Left ventricle myocardium inferior (tissue), 1 donor: ENCODE results near the gene PPP1R8. TPM values are rescaled to one million over a fixed set of nuclear protein-coding genes. Genes with fewer than 3 reads are reported as not detected.
"Not testable (repeated sequence)": the region's sequence is repeated elsewhere in the genome, so short reads cannot be mapped to it uniquely, and the experiment has no call there.

ENCODE experiments used
- DNase-seq: peaks from one replicate; pipeline ENCODE4 v3.0.0-alpha.2; 2020
- H3K27ac ChIP-seq: fragments of 200-600 bp; replicated peaks from 2 replicates; pipeline ENCODE4 v1.8.0; 2021
- H3K27me3 ChIP-seq: fragments of 200-600 bp; 2 replicates; pipeline ENCODE4 v1.8.0; 2021; ENCODE audit warnings: low read depth
- H3K36me3 ChIP-seq: fragments of 200-600 bp; 2 replicates; pipeline ENCODE4 v1.8.0; 2021
- H3K4me1 ChIP-seq: fragments of 200-600 bp; 2 replicates; pipeline ENCODE4 v1.8.0; 2021
- H3K4me3 ChIP-seq: fragments of 200-600 bp; 2 replicates; pipeline ENCODE4 v1.8.0; 2021; ENCODE audit warnings: mild to moderate bottlenecking, moderate library complexity
- H3K9me3 ChIP-seq: fragments of 200-600 bp; replicated peaks from 2 replicates; pipeline ENCODE4 v1.8.0; 2021
- intact Hi-C: fragments of 100-400 bp; cut with micrococcal nuclease; formaldehyde crosslinking; loops from one replicate; pipeline ENCODE4 v1.11.0; 2022
- total RNA-seq: library from RNA; stranded (reverse); fragmentation: NEBNext Ultra II Directional; extraction: Animal tissue kit (Norgen Biotek cat#: 25700); gene quantifications from one replicate; pipeline ENCODE4 v1.2.1, GENCODE V29; 2021
- TF ChIP-seq, protein P1 (sequence below): fragments of 200-600 bp; IDR thresholded peaks from 2 replicates; pipeline ENCODE4 v1.8.0; 2021; ENCODE audit warnings: antibody characterized with exemption, mild to moderate bottlenecking, borderline replicate concordance
- donor health status: DM: no; HTN: yes; CAD: no; lungs with severe emphysema.

Gene PPP1R8
- total RNA-seq, 1 donor from 2014 or later: 24.0 TPM

DNA sequence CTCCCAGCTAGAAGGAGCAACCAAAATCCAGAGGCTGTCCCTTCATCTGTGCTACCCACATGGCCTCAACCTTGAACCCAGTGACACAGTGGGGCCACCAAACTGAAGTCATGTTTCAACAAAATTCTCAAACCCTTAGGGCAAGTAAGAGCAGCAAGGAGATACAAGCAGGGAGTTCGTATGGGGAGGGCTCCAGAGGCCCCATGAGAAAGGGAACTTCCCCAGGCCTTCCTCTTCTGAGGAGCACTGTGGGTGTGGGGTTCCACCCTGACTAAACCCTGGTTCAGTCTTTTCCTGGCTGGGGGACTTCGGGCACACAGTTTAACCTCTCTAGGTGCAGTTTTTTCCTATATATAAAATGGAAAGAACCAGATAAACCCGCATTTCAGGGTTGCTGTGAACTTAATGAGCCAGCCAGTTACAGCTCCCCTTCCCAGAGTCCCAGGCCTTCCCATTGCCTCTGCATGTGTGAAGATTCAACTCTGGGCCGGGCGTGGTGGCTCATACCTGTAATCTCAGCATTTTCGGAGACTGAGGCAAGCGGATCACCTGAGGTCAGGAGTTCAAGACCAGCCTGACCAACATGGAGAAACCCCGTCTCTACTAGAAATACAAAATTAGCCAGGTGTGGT, 33.8 kb downstream of the PPP1R8 start:
- H3K36me3 ChIP-seq: no peaks in the 10 kb centered on the region
- peak overlapping the region; percentile 52 for H3K27ac ChIP-seq
- H3K27me3 ChIP-seq: no peaks in the 10 kb centered on the region
- H3K9me3 ChIP-seq: no peaks in the 10 kb centered on the region
- TF ChIP-seq, protein P1, sequence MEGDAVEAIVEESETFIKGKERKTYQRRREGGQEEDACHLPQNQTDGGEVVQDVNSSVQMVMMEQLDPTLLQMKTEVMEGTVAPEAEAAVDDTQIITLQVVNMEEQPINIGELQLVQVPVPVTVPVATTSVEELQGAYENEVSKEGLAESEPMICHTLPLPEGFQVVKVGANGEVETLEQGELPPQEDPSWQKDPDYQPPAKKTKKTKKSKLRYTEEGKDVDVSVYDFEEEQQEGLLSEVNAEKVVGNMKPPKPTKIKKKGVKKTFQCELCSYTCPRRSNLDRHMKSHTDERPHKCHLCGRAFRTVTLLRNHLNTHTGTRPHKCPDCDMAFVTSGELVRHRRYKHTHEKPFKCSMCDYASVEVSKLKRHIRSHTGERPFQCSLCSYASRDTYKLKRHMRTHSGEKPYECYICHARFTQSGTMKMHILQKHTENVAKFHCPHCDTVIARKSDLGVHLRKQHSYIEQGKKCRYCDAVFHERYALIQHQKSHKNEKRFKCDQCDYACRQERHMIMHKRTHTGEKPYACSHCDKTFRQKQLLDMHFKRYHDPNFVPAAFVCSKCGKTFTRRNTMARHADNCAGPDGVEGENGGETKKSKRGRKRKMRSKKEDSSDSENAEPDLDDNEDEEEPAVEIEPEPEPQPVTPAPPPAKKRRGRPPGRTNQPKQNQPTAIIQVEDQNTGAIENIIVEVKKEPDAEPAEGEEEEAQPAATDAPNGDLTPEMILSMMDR: no peak
- peak; percentile 21 for DNase-seq
- H3K4me3 ChIP-seq: no peak overlapping the region
- intact Hi-C loops: no loop called here
- H3K4me1 ChIP-seq: peaks cover 12% of the 10 kb centered on the region

DNA sequence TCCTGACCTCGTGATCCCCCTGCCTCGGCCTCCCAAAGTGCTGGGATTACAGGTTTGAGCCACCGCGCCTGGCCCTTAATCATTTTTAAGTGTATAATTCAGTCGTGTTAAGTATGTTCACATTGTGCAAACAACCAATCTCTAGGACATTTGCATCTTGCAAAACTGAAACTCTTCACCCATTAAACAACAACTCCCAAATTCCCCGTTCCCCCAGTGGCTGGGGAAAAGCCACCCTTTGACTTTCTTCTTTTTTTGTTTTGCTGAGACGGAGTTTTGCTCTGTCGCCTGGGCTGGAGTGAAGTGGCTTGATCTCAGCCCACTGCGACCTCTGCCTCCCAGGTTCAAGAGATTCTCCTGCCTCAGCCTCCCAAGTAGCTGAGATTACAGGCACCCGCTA, 35.2 kb downstream of the PPP1R8 start:
- Histone ChIP-seq H3K4me1 (peaks cover 12% of the 10 kb centered on the region), H3K9me3 (no peaks in the 10 kb centered on the region), H3K27me3 (no peaks in the 10 kb centered on the region), H3K36me3 (no peaks in the 10 kb centered on the region), H3K4me3 (no peak overlapping the region), H3K27ac (no peak overlapping the region)
- intact Hi-C loops: no loop called here
- TF ChIP-seq, protein P1: no peak
- DNase-seq: no peak

DNA sequence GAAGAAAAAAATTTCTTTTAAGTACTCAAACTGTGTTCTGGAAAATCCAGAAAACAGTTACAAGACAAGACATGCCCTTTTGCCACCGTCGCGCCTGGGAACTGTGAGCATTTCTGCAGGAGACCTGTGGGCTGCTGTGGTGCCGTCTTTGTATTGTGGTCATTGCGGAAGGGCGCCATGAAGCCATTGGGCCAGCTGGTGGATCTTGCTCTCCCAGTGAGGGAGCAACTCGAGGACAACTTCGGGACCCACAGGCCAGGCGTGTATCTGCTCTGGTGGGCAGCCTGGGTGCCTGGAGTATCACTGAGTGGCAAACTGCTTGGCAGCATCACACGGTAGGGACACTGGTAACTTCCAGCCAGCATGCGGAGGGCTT, 38.0 kb downstream of the PPP1R8 start:
- H3K27ac ChIP-seq: peak overlapping the region; percentile 36
- intact Hi-C loops: no loop called here
- H3K9me3 ChIP-seq: no peaks in the 10 kb centered on the region
- no peak for DNase-seq
- peaks cover 14% of the 10 kb centered on the region for H3K4me1 ChIP-seq
- TF ChIP-seq, protein P1: no peak
- no peaks in the 10 kb centered on the region for H3K36me3 ChIP-seq
- H3K27me3 ChIP-seq: peaks cover 9% of the 10 kb centered on the region
- no peak overlapping the region for H3K4me3 ChIP-seq

DNA sequence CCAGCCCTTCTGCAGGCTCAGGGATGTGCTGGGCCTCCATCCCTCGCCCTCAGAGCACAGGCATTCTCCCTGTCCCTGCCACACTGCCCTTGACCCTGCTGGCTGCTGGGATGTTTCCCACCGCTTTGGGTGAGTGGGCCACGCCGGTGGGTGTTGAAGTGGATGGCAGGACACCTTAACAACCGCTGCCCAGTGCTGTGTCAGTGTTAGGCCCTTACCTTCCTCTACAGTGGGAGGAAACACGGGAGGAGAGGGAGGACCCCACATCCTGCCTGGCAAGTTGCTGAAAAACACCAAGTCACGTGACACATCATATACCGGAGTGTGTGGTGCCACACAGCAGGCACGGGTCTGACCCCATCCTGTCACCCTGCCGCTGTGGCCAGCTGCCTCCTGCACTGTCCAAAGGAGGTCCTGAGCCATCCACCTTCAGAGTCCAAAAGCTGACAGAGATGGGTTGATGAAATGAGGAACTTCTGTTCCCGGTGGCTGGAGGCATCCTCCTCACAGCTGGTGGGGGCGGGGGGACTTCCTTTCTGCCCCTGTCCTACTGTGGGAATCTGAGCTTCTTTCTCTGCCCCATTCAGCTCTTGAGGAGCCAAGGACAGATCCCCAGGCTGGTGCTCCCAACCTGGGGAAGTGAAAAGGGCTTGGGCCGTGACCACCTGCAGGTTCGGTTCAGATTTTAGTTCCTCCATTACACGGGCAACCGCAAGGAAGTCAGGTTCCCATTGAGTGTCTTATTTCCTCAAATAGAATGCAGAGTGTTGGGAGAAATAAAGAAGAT, 38.5 kb downstream of the PPP1R8 start:
- peak; percentile 52 for DNase-seq
- intact Hi-C loops: no loop called here
- H3K4me1 ChIP-seq: peaks cover 13% of the 10 kb centered on the region

DNA sequence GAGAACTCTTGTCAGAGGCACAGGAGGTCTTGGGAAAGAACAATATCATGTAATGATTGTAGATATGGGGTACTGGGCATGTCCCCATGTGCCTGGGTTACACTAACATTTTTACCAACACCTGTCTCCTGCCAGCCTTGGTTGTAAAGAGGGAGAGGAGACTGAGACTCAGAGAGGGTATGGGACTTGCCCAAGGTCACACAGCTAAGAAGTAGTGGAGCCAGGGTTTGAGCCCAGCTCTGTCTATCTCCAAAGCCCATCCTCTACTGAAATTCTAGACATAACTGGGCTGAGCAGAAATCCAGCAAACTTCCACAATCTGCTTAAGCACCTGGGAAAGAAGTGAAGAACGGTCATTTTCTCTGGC, 39.1 kb downstream of the PPP1R8 start:
- Histone ChIP-seq H3K36me3 (no peaks in the 10 kb centered on the region), H3K4me1 (peaks cover 13% of the 10 kb centered on the region), H3K27me3 (peaks cover 9% of the 10 kb centered on the region), H3K4me3 (no peak overlapping the region), H3K27ac (peak overlapping the region; percentile 36), H3K9me3 (no peaks in the 10 kb centered on the region)
- TF ChIP-seq, protein P1: no peak
- intact Hi-C loops: no loop called here
- DNase-seq: no peak

More for the DNA sequence above, 38.5 kb downstream of the PPP1R8 start:
- H3K36me3 ChIP-seq: no peaks in the 10 kb centered on the region
- TF ChIP-seq, protein P1: no peak
- H3K27ac ChIP-seq: peak overlapping the region; percentile 36
- H3K4me3 ChIP-seq: no peak overlapping the region
- H3K27me3 ChIP-seq: peaks cover 9% of the 10 kb centered on the region
- no peaks in the 10 kb centered on the region for H3K9me3 ChIP-seq

DNA sequence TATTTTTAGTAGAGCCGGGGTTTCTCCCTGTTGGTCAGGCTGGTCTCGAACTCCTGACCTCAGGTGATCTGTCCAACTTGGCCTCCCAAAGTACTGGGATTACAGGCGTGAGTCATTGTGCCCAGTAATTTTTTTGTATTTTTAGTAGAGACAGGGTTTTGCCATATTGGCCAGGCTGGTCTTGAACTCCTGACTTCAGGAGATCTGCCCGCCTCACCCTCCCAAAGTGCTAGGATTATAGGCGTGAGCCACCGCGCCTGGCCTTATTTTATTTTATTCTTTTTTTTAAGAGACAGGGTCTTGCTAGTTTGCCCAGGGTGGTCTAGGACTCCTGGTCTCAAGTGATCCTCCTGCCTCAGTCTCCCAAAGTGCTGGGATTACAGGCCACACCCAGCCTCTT, 40.5 kb downstream of the PPP1R8 start:
- H3K4me1 ChIP-seq: peaks cover 13% of the 10 kb centered on the region
- H3K27ac ChIP-seq, DNase-seq, H3K9me3 ChIP-seq, H3K36me3 ChIP-seq, H3K4me3 ChIP-seq, H3K27me3 ChIP-seq, intact Hi-C loops: not testable (repeated sequence)
